K562 (cell line): ENCODE results near the gene PPP3CB. TPM values are rescaled to one million over a fixed set of nuclear protein-coding genes. Genes with fewer than 3 reads are reported as not detected.

Experiments
- ATAC-seq: fragments of 200-7000 bp; cut with Tn5 transposase; 3 replicates; pipeline ENCODE4 v1.9.1; 2020; ENCODE audit warnings: moderate library complexity
- BruUV-seq: library from RNA; stranded (reverse); fragments of 400-500 nt; replicated peaks from 2 replicates; lab custom pipeline; 2021; lab: Mats Ljungman, UMichigan
- CTCF ChIA-PET: fragments of 300-600 bp; formaldehyde crosslinking; extraction: SDS; loops from one replicate; lab custom pipeline; 2021; ENCODE audit warnings: low intra/inter-chr PET ratio; lab: Yijun Ruan, JAX
- POLR2A ChIA-PET: fragments of 300-600, 350-650 bp; sonication (Branson Sonifier 250); formaldehyde crosslinking; extraction: SDS; loops from one replicate; lab custom pipeline; 2021; ENCODE audit warnings: antibody characterized with exemption, inconsistent platforms; lab: Yijun Ruan, JAX
- DNase-seq, 4 experiments: peaks; one replicate each; pipeline versions ENCODE4 v3.0.0 to v3.0.0-alpha.2; 2011 to 2018; ENCODE audit warnings: low spot score in 3 of 4, mixed read lengths in 3 of 4; ENCODE audit errors: extremely low read depth in 1 of 4
- FAIRE-seq: peaks from 2 replicates; lab custom pipeline; 2011; peaks lifted over from hg19 to GRCh38; lab: Jason Lieb, UNC
- H2AFZ ChIP-seq: 2 replicates; pipeline ENCODE4 v1.6.0; 2011; ENCODE audit warnings: low read depth, low read length, control low read depth, inconsistent platforms
- H3K27ac ChIP-seq: fragments of 200-600 bp; 3 replicates; pipeline ENCODE4 v1.8.0; 2011; ENCODE audit warnings: low read depth, mild to moderate bottlenecking, control low read depth, inconsistent platforms, low read length, moderate library complexity, mixed read lengths; ENCODE audit errors: extremely low read depth
- H3K27me3 ChIP-seq, 2 experiments: fragments of 300-600 bp in 1 of 2; 2 replicates in 1 of 2; 3 replicates in 1 of 2; pipeline versions ENCODE4 v1.6.0 to v1.8.0; 2011; ENCODE audit warnings: inconsistent platforms in 2 of 2, low read length in 2 of 2, mild to moderate bottlenecking in 1 of 2, mixed read lengths in 1 of 2, moderate library complexity in 1 of 2; ENCODE audit not compliant: control insufficient read depth in 2 of 2, insufficient read depth in 2 of 2
- H3K36me3 ChIP-seq: fragments of 300-600 bp; 3 replicates; pipeline ENCODE4 v1.8.0; 2011; ENCODE audit warnings: mild to moderate bottlenecking, low read length, inconsistent platforms; ENCODE audit not compliant: control insufficient read depth, insufficient read depth
- H3K4me1 ChIP-seq, 2 experiments: fragments of 200-600 bp in 1 of 2; replicated peaks in 1 of 2; 2 replicates in 1 of 2; 3 replicates in 1 of 2; pipeline versions ENCODE4 v1.5.1 to v1.8.0; 2011; ENCODE audit warnings: inconsistent platforms in 2 of 2, low read length in 2 of 2, mild to moderate bottlenecking in 1 of 2, mixed read lengths in 1 of 2, moderate library complexity in 1 of 2; ENCODE audit not compliant: control insufficient read depth in 2 of 2, insufficient read depth in 2 of 2
- H3K4me2 ChIP-seq: 2 replicates; pipeline ENCODE4 v1.6.1; 2011; ENCODE audit warnings: low read length, control low read depth, inconsistent platforms, mixed read lengths; ENCODE audit not compliant: insufficient read depth
- H3K4me3 ChIP-seq: fragments of 200-600 bp; sonication (generic), shearing (Covaris generic); 2 replicates; pipeline ENCODE4 v1.5.1; 2016; ENCODE audit warnings: control low read depth, inconsistent platforms
- H3K79me2 ChIP-seq: fragments of 200-600 bp; 3 replicates; pipeline ENCODE4 v1.8.0; 2011; ENCODE audit warnings: low read length, inconsistent platforms; ENCODE audit not compliant: control insufficient read depth, insufficient read depth
- H3K9ac ChIP-seq, 2 experiments: 2 replicates each; pipeline versions ENCODE4 v1.6.0 to v1.6.1; 2011; ENCODE audit warnings: low read depth in 2 of 2, low read length in 2 of 2, control low read depth in 1 of 2, inconsistent platforms in 1 of 2, mild to moderate bottlenecking in 1 of 2, mixed read lengths in 1 of 2; ENCODE audit not compliant: insufficient read depth in 1 of 2
- H3K9me1 ChIP-seq: one replicate; pipeline ENCODE4 v1.6.0; 2011; ENCODE audit warnings: inconsistent platforms, mild to moderate bottlenecking, low read length, moderate library complexity; ENCODE audit not compliant: control insufficient read depth, insufficient read depth
- H3K9me3 ChIP-seq: replicated peaks from 2 replicates; pipeline ENCODE4 v1.5.1; 2011; ENCODE audit warnings: low read depth, low read length, inconsistent platforms; ENCODE audit not compliant: control insufficient read depth, insufficient read depth
- H4K20me1 ChIP-seq: replicated peaks from 2 replicates; pipeline ENCODE4 v1.6.1; 2011; ENCODE audit warnings: low read length, inconsistent platforms, mixed read lengths; ENCODE audit not compliant: control insufficient read depth, insufficient read depth
- ESRRA ChIP-seq: fragments of 450-650 bp; IDR thresholded peaks from 2 replicates; pipeline ENCODE4 v1.6.1; 2014; ENCODE audit warnings: low read depth, mild to moderate bottlenecking, moderate library complexity, borderline replicate concordance
- POLR2A ChIP-seq: fragments of 450-650 bp; conservative IDR thresholded peaks from 2 replicates; pipeline ENCODE4 v1.6.1; 2016
- TCF7L2 ChIP-seq: fragments of 150-350 bp; IDR thresholded peaks from 2 replicates; pipeline ENCODE4 v1.6.1; 2016; ENCODE audit warnings: low read depth, mild to moderate bottlenecking, low read length, moderate library complexity
- ZNF197 ChIP-seq: fragments of 200-800 bp; sonication (Bioruptor generic); IDR thresholded peaks from 2 replicates; pipeline ENCODE4 v1.6.1; 2016; ENCODE audit warnings: low read depth, missing genetic modification characterization, missing compliant biosample characterization
- ZNF217 ChIP-seq: sonication (generic); formaldehyde crosslinking; IDR thresholded peaks from 2 replicates; pipeline ENCODE4 v1.8.0; 2022; ENCODE audit warnings: mild to moderate bottlenecking, missing genetic modification reagents
- ZNF41 ChIP-seq: fragments of 250-450 bp; sonication (Bioruptor Pico); conservative IDR thresholded peaks from 2 replicates; pipeline ENCODE4 v1.4.0; 2020; ENCODE audit warnings: mild to moderate bottlenecking
- WGBS: fragments of 100-300 bp; shearing (Covaris generic); methylation state at CpG from one replicate; pipeline ENCODE4 v1.1.6; 2016; ENCODE audit warnings: low coverage, mixed read lengths; ENCODE audit not compliant: insufficient coverage; ENCODE audit errors: missing lambda C conversion rate; 5-methylcytosine and 5-hydroxymethylcytosine counted together
- in situ Hi-C: fragments of 300-500 bp; cut with MboI; formaldehyde crosslinking; loops from 4 replicates; pipeline ENCODE4 v1.15.0; 2018; ENCODE audit warnings: inconsistent platforms, mixed read lengths
- intact Hi-C: fragments of 100-400 bp; cut with micrococcal nuclease; formaldehyde crosslinking; loops from 2 replicates; pipeline ENCODE4 v1.14.2; 2022
- polyA plus RNA-seq, 8 experiments: library from polyadenylated mRNA; depleted of rRNA in 4 of 8; stranded (reverse) in 5 of 8; unstranded in 3 of 8; fragments of >200 nt; fragmentation: Nextera tagmentation in 2 of 8; fragmentation: Illumina TruSeq in 1 of 8; extraction: Ambion mirVana in 2 of 8; extraction: Trizol in 1 of 8; gene quantifications; 2 replicates each; pipeline versions ENCODE4 v1.2.1 to v1.2.3, GENCODE V29; 2011 to 2014; ENCODE audit warnings: inconsistent platforms in 1 of 8, missing spikeins in 1 of 8
- total RNA-seq, 7 experiments: library from RNA; depleted of rRNA in 6 of 7; stranded (reverse); fragments of >200 nt in 6 of 7; fragmentation: Illumina TruSeq in 2 of 7; extraction: Trizol in 2 of 7; gene quantifications; 2 replicates each; pipeline versions ENCODE4 v1.2.1 to v1.2.3, GENCODE V29; 2011 to 2021; ENCODE audit warnings: low replicate concordance in 1 of 7
- TF ChIP-seq, protein P1 (sequence below), 2 experiments: IDR thresholded peaks; 2 replicates each; pipeline ENCODE4 v1.6.1; 2012; ENCODE audit warnings: improper control_type of control experiment in 2 of 2, low read depth in 2 of 2, low read length in 2 of 2, borderline replicate concordance in 1 of 2
- TF ChIP-seq, protein P2 (sequence below): sonication (generic); formaldehyde crosslinking; IDR thresholded peaks from 2 replicates; pipeline ENCODE4 v1.8.0; 2022; ENCODE audit warnings: missing genetic modification reagents, mild to moderate bottlenecking, borderline replicate concordance

PPP3CB gene
- total and polyA plus RNA-seq, 9 of the 15 experiments (the other 6 are each of a cell fraction or from before 2014, with no cell fraction given), result 9.6 to 27.6 (median 17.8) TPM

DNA sequence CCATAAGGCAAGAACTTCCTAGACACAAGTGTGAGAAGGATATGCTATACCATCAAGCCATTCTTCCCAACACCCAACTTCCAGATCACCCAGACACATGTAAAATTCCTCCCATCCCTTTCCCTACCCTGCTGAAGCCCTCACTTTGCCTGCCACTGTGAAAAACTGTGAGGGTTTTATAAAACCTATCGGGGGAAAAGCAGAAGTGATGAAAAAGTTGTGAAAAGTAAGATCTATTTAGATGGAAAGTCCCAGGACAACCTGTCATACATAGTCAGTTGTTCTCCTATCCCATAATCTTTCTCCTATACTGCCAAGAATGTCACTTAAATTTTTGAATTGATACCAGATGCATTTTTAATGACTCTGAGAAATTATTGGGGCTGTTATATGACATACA is 39.0 kb upstream of the PPP3CB start:
- no peak for ATAC-seq
- Histone ChIP-seq H3K9ac (no peak overlapping the region), H3K4me2 (no peak overlapping the region), H3K4me3 (no peak overlapping the region), H3K27ac (no peak overlapping the region), H3K9me1 (no peaks in the 10 kb centered on the region), H3K27me3 (no peaks in the 10 kb centered on the region), H2AFZ (no peak overlapping the region), H3K9me3 (no peaks in the 10 kb centered on the region), H3K36me3 (peaks cover 5% of the 10 kb centered on the region; the same call in 2 of the 3 replicates), H4K20me1 (no peaks in the 10 kb centered on the region), H3K79me2 (no peaks in the 10 kb centered on the region), H3K4me1 (peaks cover 0 to 7% of the 10 kb centered on the region in 2 experiments; a peak in 2 of 5 replicates)
- BruUV-seq, result no TSS peak
- ChIA-PET CTCF (no interaction called here), POLR2A (interaction anchor here (0.5 to 0.7 kb wide), 2 partner anchors 8 to 88 kb away, joined by 3 read pairs; no protein-coding TSS in a partner anchor)
- WGBS, result 72% methylated on average over 1 of the region's 1 CpG
- in situ Hi-C loops (loop anchor here (10.0 kb wide), 1 partner anchor 340 kb away; the partner anchor contains the start of gene CAMK2G), intact Hi-C loops (no loop called here)
- no peak for DNase-seq
- TF ChIP-seq ZNF41 (CRISPR knock-in tag), result no peak
- TF ChIP-seq, protein P1, sequence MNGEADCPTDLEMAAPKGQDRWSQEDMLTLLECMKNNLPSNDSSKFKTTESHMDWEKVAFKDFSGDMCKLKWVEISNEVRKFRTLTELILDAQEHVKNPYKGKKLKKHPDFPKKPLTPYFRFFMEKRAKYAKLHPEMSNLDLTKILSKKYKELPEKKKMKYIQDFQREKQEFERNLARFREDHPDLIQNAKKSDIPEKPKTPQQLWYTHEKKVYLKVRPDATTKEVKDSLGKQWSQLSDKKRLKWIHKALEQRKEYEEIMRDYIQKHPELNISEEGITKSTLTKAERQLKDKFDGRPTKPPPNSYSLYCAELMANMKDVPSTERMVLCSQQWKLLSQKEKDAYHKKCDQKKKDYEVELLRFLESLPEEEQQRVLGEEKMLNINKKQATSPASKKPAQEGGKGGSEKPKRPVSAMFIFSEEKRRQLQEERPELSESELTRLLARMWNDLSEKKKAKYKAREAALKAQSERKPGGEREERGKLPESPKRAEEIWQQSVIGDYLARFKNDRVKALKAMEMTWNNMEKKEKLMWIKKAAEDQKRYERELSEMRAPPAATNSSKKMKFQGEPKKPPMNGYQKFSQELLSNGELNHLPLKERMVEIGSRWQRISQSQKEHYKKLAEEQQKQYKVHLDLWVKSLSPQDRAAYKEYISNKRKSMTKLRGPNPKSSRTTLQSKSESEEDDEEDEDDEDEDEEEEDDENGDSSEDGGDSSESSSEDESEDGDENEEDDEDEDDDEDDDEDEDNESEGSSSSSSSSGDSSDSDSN (IDR thresholded peaks at IDR 0.05; ENCODE audit: borderline replicate concordance in 1 of 2, low read depth in 2 of 2, low read length in 2 of 2), result no peak
- no peak for TF ChIP-seq TCF7L2
- TF ChIP-seq ZNF197 (CRISPR knock-in tag), result no peak
- TF ChIP-seq ZNF217 (CRISPR knock-in tag), result no peak
- TF ChIP-seq ESRRA, result no peak
- TF ChIP-seq, protein P2, sequence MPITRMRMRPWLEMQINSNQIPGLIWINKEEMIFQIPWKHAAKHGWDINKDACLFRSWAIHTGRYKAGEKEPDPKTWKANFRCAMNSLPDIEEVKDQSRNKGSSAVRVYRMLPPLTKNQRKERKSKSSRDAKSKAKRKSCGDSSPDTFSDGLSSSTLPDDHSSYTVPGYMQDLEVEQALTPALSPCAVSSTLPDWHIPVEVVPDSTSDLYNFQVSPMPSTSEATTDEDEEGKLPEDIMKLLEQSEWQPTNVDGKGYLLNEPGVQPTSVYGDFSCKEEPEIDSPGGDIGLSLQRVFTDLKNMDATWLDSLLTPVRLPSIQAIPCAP (CRISPR knock-in tag), result no peak
- TF ChIP-seq POLR2A, result no peak
- FAIRE-seq, result no peak
